Cardiac muscle cell (in vitro differentiated cells and primary cell): ENCODE results near the gene ZC3H4. TPM values are rescaled to one million over a fixed set of nuclear protein-coding genes. Genes with fewer than 3 reads are reported as not detected.

Source experiments
- DNase-seq, 2 donors: peaks; one replicate each; pipeline versions ENCODE4 v3.0.0 to v3.0.0-alpha.2; 2010 to 2017; ENCODE audit warnings: low read depth in 1 of 2, low spot score in 1 of 2
- H3K27ac ChIP-seq: fragments of 200-600 bp; sonication (generic); 2 replicates; pipeline ENCODE4 v1.5.1; 2016
- H3K27me3 ChIP-seq: fragments of 200-600 bp; sonication (generic); 2 replicates; pipeline ENCODE4 v1.6.0; 2016; ENCODE audit warnings: control low read depth
- H3K36me3 ChIP-seq: fragments of 200-600 bp; sonication (generic); 2 replicates; pipeline ENCODE4 v1.5.1; 2016; ENCODE audit warnings: control low read depth
- H3K4me1 ChIP-seq: fragments of 200-600 bp; sonication (generic); 2 replicates; pipeline ENCODE4 v1.8.1; 2017; ENCODE audit warnings: low read depth, mild to moderate bottlenecking, mixed run types
- H3K4me3 ChIP-seq: fragments of 200-600 bp; sonication (generic); 2 replicates; pipeline ENCODE4 v1.5.1; 2016; ENCODE audit warnings: mild to moderate bottlenecking
- H3K9me3 ChIP-seq: fragments of 200-600 bp; sonication (generic); 2 replicates; pipeline ENCODE4 v1.5.1; 2017; ENCODE audit warnings: low read depth, mild to moderate bottlenecking, control low read depth
- CTCF ChIP-seq: IDR thresholded peaks from 2 replicates; pipeline ENCODE4 v1.5.1; 2012; ENCODE audit warnings: low read depth, mild to moderate bottlenecking, low read length
- polyA plus RNA-seq: library from polyadenylated mRNA; unstranded; fragments of >200 nt; fragmentation: Nextera tagmentation; extraction: Ambion mirVana; gene quantifications from 2 replicates; pipeline ENCODE4 v1.2.1, GENCODE V29; 2016
- total RNA-seq: library from RNA; depleted of rRNA; stranded (reverse); fragments of >200 nt; gene quantifications from 2 replicates; pipeline ENCODE4 v1.2.3, GENCODE V29; 2016

Gene ZC3H4
- total and polyA plus RNA-seq, 2 experiments from 2014 or later = 5.0 to 34.6 TPM

- Histone ChIP-seq H3K36me3 (peaks cover 19% of the 10 kb centered on the region), H3K9me3 (no peaks in the 10 kb centered on the region), H3K4me1 (no peaks in the 10 kb centered on the region), H3K27ac (no peak overlapping the region), H3K27me3 (no peaks in the 10 kb centered on the region), H3K4me3 (no peak overlapping the region)
- TF ChIP-seq CTCF = no peak
- no peak for DNase-seq
These were observed 40.0 kb downstream of the ZC3H4 start for GRCh38 chr19:47073574-47073973.

- no peak for DNase-seq
- no peaks in the 10 kb centered on the region for H3K4me1 ChIP-seq
- no peak overlapping the region for H3K27ac ChIP-seq
- peaks cover 23% of the 10 kb centered on the region for H3K36me3 ChIP-seq
- TF ChIP-seq CTCF = no peak
- no peaks in the 10 kb centered on the region for H3K9me3 ChIP-seq
- H3K27me3 ChIP-seq = no peaks in the 10 kb centered on the region
- no peak overlapping the region for H3K4me3 ChIP-seq
These were observed 41.3 kb downstream of the ZC3H4 start for GRCh38 chr19:47072323-47072722.

GRCh38 chr19:47071731-47072130, 41.8 kb downstream of the ZC3H4 start:
- Histone ChIP-seq H3K9me3 (no peaks in the 10 kb centered on the region), H3K4me3 (no peak overlapping the region), H3K27me3 (no peaks in the 10 kb centered on the region), H3K27ac (no peak overlapping the region), H3K4me1 (no peaks in the 10 kb centered on the region), H3K36me3 (peaks cover 22% of the 10 kb centered on the region)
- TF ChIP-seq CTCF = no peak
- DNase-seq = no peak

GRCh38 chr19:47070756-47071155, 42.8 kb downstream of the ZC3H4 start:
- Histone ChIP-seq H3K27ac (no peak overlapping the region), H3K27me3 (no peaks in the 10 kb centered on the region), H3K9me3 (no peaks in the 10 kb centered on the region), H3K4me1 (no peaks in the 10 kb centered on the region), H3K4me3 (no peak overlapping the region), H3K36me3 (peaks cover 28% of the 10 kb centered on the region)
- TF ChIP-seq CTCF = no peak
- no peak for DNase-seq

- H3K9me3 ChIP-seq = no peaks in the 10 kb centered on the region
- no peak overlapping the region for H3K27ac ChIP-seq
- H3K36me3 ChIP-seq = peaks cover 28% of the 10 kb centered on the region
- no peaks in the 10 kb centered on the region for H3K4me1 ChIP-seq
- H3K4me3 ChIP-seq = no peak overlapping the region
- no peak for TF ChIP-seq CTCF
- DNase-seq = no peak
- H3K27me3 ChIP-seq = no peaks in the 10 kb centered on the region
These were observed 43.8 kb downstream of the ZC3H4 start for GRCh38 chr19:47069795-47070194.

- TF ChIP-seq CTCF = no peak
- Histone ChIP-seq H3K27ac (no peak overlapping the region), H3K36me3 (peaks cover 28% of the 10 kb centered on the region), H3K4me3 (no peak overlapping the region), H3K9me3 (no peaks in the 10 kb centered on the region), H3K4me1 (no peaks in the 10 kb centered on the region), H3K27me3 (no peaks in the 10 kb centered on the region)
- no peak for DNase-seq
These were observed 44.6 kb downstream of the ZC3H4 start for GRCh38 chr19:47068876-47069406.
